Stimulated activated CD8-positive, alpha-beta memory T cell treated with anti-CD3 and anti-CD28 coated beads, Interleukin-12 subunit alpha, Interleukin-12 subunit beta, amount 100 ng/mL, for 24 hours (primary cell): Measurements from ENCODE around the gene SIPA1L2.

ENCODE experiments used
- DNase-seq: peaks from one replicate; pipeline ENCODE4 v3.0.0-alpha.2; 2020; ENCODE audit errors: extremely low read depth

Gene SIPA1L2

GRCh38 chr1:232630047-232630893 is at the start of gene SIPA1L2:
TSS of gene SIPA1L2 (minus strand) at chr1:232630133. CDS start at chr1:232515339, 114,794 bp downstream.
- DNase-seq = peak; percentile 69

GRCh38 chr1:232678185-232678886 is 48.4 kb upstream of the SIPA1L2 start:
- DNase-seq = no peak

- no peak for DNase-seq
These were observed 46.4 kb upstream of the SIPA1L2 start for GRCh38 chr1:232676307-232676706.

GRCh38 chr1:232675898-232676297 is 46.0 kb upstream of the SIPA1L2 start:
- no peak for DNase-seq

- no peak for DNase-seq
These were observed 45.3 kb upstream of the SIPA1L2 start for GRCh38 chr1:232675260-232675659.

GRCh38 chr1:232673256-232673655 is 43.3 kb upstream of the SIPA1L2 start:
- DNase-seq = no peak

- DNase-seq = no peak
These were observed 40.2 kb upstream of the SIPA1L2 start for GRCh38 chr1:232669981-232670747.

GRCh38 chr1:232667778-232668165 is 37.8 kb upstream of the SIPA1L2 start:
- no peak for DNase-seq

GRCh38 chr1:232667094-232667777 is 37.3 kb upstream of the SIPA1L2 start:
- no peak for DNase-seq

GRCh38 chr1:232664844-232665777 is 35.2 kb upstream of the SIPA1L2 start:
- DNase-seq = no peak

- DNase-seq = no peak
These were observed 33.0 kb upstream of the SIPA1L2 start for GRCh38 chr1:232662910-232663309.

GRCh38 chr1:232658386-232658785 is 28.5 kb upstream of the SIPA1L2 start:
- DNase-seq = no peak

- DNase-seq = no peak
These were observed 27.6 kb upstream of the SIPA1L2 start for GRCh38 chr1:232657426-232658005.

GRCh38 chr1:232655746-232656085 is 25.8 kb upstream of the SIPA1L2 start:
- DNase-seq = no peak

- DNase-seq = no peak
These were observed 25.3 kb upstream of the SIPA1L2 start for GRCh38 chr1:232655028-232655745.

GRCh38 chr1:232653789-232654188 is 23.9 kb upstream of the SIPA1L2 start:
- no peak for DNase-seq

- no peak for DNase-seq
These were observed 20.9 kb upstream of the SIPA1L2 start for GRCh38 chr1:232650845-232651244.

GRCh38 chr1:232650418-232650817 is 20.5 kb upstream of the SIPA1L2 start:
- DNase-seq = no peak

- no peak for DNase-seq
These were observed 18.4 kb upstream of the SIPA1L2 start for GRCh38 chr1:232648316-232648715.

- no peak for DNase-seq
These were observed 14.3 kb upstream of the SIPA1L2 start for GRCh38 chr1:232644209-232644608.
